EH (cell line): ENCODE results near the gene DGKB.

Source experiments
- DNase-seq: peaks from one replicate; pipeline ENCODE4 v3.0.0-alpha.2; 2015; ENCODE audit warnings: low read depth

Gene DGKB

DNA sequence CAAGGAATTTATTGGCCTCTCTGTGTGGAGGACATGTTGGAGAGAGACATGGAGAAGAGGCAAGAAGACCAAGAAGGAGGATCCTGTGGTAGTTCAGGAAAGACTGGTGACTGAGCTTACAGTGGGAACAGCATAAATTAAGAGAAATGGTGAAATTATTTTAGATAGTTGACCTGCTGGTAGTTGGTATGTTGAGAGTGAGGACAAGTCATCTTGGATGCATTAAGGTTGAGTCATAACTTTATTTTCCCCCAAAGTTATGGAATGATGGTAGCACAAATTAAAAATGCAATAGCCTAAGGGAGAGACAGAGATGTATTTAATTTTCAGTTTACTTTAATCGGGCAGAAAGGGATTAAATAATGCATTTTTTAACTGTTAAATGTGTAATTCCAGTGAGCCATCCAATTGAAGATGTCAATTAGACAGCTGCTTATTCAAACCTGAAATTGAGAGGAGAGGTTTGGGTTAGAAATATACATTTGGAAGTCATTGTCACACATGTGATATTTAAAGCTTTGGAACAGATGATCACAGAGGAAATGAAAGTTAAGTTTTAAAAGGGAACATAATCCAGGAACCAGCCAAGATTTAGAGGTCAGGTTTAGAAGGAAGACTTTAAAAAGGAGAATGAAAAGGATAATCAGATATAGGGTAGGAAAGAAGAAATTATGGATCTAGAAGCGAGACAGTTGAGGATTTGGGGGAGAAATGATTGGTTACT, 80.6 kb downstream of the DGKB start:
- DNase-seq = peak; percentile 77

DNA sequence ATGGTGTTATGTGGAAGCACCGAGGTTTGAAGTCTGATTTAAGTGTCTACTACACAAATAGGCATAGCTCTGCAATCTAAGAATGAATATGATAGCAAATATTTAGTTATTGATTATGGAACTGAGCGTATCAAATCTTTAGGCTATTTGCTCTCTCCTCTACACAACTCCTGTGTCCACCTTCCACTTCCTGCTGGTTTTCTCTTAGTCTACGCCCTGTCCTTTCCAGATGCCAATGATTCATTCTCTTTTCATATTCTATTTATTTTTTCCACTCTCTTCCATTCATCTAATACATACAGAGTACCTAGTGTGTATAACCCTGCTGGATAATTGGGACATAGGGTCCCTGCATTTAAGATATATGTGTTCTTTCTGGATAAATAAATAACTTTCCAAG, 83.7 kb downstream of the DGKB start:
- DNase-seq = no peak

DNA sequence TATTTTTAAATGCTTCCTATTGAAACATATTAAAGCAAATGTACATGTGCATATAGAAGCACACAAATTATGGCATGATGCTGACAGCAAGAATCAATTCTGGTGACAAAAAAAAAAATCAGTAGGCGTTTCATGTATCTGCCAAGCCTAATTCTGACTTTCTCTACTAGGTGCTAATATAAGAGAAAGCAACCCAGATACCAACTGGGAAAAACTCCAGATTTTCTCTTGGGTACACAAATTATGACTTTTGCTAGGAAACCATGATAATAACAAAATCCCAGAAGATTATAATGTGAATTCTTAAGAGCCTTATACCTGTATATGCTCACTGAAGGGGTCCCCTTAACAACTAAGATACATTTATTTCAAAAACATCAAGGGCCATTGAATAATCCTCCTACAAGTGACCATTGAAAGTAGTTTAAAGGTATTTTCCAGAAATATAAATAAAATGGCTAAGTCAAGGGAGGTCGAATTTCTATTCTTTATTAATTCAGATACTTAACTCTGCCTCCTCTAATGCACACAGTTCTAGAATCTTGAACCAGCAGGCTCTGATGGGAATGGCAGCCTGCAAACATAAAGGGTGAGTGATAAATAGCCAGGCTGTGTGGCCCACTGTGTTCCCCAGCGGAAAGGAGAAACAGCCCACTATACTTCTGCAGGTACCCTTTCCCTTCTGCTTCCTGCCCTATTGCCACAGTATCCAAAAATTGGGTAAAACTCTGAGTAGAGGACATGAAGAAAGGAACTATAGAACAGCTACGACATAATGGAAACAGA, 84.5 kb downstream of the DGKB start:
- no peak for DNase-seq

DNA sequence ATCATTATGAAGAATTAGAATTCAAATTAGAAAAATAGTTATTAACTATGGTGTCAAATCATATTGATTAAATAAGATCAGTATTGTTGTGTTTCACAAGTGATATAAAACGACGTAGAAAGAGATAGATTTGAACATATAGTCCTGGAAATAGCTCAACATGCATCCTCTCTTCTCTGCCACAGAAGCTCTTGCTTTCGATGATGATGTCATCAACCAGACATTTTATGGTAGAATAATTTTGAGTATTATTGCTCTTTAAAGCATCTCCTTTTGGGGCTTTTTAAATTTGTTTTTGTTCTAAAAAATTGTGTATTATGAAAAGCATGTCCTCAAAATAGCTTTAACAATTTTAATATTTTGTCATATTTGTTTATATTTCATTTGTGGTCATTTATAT, 95.0 kb downstream of the DGKB start:
- DNase-seq = peak; percentile 29

DNA sequence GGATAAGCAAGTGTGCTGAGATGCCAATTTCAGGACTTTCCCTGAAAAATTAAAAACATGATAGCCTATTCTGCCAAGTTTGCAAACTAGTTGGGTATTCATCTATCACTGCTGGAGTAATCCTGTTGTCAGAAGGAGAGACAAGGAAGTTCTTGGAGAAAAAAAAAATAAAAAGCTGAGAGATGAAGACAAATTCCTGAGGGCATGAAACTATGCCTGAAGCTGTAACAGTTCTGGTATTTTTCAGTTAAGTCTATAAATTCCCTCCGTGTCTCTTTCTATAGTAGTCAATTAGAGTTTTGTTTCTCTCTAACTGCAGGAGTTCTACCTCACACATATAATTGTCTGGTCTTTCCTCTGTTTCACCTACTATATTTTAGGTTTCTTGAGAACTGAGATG, 95.7 kb downstream of the DGKB start:
- DNase-seq = peak; percentile 75

DNA sequence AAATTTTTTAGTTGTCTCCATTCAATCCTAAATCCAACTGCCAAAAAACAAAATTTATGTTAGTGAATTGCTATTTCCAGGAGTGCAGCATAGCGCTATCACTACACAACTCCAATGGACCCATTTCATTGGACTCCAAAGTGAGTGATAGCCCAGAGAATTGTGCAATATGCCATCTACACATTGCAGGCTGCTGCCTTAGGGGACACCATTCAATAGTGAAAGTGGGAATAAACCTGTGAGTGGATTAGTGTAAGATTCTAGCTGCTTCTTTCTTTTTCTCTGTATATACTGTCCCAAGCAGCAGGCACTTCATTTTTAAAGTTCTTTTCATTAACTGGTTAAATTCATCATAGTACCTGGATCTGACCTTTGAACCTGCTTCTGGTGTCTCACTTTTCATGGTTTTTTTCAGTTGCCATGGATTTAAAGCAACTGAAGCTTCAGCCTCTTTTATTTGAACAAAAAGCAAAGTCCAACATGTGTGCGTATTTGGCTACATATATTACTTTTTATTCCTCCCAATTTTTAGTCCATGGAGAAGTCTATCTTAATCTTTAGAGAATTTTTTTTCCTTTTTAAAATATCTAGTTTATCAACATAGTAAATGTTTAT, 97.3 kb downstream of the DGKB start:
- DNase-seq = no peak

DNA sequence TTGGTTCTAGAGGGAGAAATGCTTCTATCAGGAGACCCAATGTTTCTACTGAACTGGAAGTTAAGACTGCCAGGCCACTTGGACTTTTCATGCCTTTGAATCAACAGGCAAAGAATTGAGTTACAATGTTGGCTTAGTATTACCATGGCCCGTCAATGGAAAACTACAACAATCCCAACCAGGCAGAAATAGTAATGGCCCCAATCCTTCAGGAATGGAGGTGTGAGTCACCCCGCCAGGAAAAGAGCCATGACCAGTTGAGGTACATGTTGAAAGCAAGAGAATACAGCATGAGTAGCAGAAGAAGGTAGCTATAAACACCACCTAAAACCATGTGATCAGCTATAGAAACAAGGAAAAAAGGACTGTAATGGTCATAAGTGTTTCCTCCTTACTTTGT, 101.9 kb downstream of the DGKB start:
- DNase-seq = no peak

DNA sequence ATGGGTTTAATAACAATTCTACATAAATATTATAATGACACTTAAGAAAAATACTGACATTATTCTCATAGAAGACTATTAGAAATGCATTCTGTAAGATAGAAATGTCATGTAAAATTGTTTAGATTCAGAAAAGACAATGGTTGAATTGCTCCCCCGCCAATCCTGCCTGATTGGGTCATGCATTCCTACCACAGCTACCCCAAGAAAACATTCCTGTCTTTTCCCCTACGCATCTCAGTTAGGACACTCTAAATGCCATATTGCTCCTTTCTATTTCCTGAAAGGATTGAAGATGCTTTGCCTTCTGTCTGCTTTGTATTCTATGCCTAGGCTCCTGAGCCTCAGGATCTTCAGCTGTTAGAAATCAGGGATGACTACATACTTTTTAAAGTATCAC, 109.4 kb downstream of the DGKB start:
- no peak for DNase-seq

DNA sequence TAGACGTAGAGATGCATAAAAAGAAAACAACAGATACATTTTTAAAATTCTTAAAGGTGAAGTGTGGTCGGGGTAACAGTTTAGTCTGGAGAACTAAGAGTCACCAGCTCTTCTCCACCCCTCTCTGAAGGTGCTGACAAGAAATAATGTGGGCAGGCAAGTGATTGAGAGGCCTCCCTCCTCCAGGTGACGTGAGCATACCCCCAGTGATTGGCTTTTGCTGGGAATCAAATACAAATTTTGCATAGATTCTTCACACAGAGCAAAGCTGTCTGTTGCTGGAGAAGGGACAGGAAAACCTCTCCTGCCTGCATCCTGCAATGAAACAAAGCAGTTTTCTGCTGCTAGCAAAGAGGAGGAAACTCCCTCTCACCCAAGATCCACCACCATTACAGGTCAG, 115.0 kb downstream of the DGKB start:
- no peak for DNase-seq

DNA sequence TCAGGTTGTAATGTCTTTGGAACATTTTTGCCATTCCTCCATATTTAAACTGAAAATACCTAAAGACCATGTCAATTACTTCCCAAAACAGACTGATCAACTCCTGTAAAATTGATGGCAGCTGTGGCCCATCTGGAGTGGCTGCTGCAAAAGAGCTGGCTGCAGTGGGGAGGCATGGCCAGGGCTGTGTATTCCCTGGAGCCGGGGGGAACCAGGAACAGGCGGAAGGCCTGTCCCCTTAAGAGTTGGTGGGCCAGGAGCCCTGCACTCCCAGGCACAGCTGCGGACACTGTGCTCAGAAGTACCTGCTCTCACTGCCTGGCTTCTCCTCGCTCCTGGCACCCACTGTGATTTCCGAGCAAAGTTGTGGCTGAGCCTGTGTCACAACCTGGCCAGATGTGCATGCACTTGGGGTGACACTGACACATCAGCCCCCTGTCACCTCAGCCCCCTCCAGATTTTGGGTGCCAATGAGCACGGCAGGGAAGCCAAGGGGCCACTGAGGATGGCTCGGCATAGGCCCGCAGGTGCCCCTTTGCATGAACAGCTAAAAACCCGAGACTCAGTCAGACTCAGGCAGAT, 116.1 kb downstream of the DGKB start:
- DNase-seq = no peak

DNA sequence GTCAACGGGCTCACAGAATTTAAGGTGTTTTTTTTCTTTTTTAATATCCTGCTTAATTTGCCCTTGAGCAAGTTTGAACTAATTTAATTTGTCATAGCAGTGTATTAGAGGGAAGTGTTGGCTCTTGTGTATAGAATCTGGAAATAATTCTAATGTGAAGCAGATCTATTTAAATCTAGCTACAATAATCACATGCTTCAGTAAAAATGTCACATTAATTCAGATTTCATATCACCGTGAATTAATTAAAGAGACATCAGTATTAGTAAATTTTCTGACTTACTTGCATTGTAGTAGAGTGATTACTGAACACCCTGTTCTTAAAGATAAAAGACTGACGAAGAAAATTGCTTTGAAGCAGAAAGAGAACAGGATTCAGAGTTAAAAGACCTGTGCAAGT, 124.7 kb downstream of the DGKB start:
- DNase-seq = no peak

DNA sequence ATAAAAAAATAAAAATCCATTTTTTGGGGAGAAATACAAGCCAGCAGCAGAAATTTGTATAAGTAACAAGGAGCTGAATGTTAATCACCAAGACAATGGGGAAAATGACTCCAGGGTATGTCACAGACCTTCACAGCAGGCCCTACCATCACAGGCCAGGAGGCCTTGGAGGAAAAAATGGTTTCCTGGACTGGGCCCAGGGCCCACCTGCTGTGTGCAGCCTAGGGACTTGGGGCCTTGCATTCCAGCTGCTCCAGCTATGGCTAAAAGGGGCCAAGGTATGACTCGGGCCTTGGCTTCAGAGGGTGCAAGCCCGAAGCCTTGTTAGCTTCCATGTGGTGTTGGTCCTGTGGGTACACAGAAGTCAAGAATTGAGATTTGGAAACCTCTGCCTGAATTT, 126.3 kb downstream of the DGKB start:
- DNase-seq = no peak

DNA sequence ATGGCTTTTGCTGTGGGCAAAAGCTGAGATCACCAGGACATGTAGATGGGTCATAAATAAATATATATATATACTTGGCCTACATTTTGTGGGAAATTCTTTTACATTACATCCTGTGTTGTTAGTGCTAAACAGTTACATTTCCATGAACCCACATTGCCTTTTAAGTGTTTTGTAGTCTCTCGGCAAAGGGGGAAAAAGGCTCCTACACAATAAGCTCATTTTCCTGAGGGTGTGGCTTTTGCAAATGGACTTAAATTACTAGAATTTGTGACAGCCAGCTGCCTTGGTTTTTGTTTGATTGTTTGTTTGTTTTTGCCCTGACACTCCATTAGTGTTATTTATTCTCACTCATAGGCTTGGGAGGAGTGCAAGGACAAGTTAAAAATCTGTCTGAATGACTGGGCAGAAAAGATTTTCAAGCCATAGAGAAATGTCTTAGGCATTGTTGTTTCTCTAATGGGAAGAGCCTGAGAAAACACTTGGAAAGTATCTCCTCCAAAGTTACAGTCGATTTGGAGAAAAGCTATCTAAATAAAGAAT, 128.8 kb downstream of the DGKB start:
- no peak for DNase-seq

DNA sequence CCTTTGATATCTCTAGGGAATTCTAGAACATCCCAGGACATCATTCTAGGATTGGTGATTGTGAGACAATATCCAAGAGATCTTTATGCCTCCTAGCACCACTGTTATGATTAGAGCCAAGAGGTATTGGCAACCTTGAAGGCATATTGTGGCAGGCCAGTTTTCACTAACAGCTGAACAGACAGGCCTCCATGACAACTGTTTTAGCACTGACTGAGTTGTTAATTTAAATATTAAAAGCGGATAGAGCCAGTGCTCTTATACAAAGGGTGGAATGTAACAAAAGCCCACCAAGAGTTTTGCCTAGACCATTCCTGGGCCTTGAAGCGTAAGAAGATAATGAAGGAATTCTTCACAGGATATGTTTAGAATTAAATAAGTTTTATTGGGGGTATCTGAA, 131.9 kb downstream of the DGKB start:
- DNase-seq = no peak

DNA sequence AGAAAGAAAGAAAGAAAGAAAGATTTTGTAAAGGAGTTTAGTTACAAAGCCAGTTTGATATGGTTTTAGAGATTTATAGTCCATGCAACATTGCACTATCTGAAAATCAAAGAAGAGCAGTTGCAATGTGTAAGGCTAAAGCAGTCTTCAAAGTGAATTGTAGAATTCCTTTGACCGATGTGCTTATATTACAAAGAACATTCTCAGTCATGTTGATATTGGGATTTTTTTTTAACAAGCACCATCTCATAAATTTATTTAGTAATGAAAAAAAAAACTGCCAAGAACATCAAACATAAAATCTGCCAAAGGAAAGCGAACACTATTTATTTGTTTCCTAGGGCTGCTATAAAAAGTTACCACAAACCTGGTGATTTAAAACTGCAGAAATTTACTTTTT, 133.3 kb downstream of the DGKB start:
- DNase-seq = no peak

DNA sequence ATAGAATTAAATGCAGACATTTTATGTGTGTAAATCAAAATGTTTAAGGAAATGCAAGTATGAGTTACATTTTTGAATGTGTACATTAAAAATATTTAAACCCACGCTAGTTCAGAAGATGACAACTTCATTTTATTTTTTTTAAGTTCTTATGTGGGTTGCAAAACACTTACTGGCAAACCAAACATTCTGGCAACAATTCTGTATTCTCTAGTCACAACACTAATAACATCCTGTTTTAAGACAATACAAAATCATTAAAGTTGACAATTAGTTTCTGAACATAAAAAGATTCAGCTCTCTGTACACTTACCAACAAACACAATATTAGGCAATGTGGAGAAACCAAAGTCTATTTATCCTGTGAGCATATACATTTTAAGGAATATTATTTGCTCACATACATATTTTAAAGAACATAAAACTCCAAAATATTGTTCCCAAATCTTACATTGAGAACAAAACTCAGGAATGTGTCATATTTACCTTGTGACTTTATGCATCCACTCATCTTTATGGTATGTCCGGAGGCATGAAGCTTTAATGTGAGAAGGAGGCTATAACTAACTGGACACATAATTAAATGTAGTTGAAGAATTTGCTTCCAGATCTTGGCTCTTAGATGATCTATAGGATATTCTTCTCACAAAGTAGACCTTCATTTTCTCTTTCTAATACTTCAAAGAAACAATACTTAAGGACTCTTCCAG, 134.7 kb downstream of the DGKB start:
- no peak for DNase-seq

DNA sequence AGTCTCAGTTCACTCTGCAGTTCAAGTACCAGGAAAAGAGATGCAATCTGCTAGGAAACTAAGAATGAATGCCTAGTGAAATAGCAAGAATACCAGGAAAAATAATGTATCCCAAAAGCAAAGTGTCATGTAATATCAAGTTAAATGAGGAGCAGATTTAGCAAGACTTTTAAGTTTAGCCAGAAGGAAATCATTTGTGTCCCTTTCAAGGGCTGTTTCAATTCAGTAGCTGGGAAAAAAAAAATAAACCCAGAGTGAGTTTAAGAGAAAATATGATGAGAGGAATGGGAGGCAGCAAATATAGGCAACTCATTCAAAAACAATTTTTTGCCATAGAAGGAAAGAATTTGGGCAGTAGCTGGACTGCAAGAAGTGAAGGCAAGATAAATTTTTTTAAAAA, 135.8 kb downstream of the DGKB start:
- DNase-seq = peak; percentile 79

DNA sequence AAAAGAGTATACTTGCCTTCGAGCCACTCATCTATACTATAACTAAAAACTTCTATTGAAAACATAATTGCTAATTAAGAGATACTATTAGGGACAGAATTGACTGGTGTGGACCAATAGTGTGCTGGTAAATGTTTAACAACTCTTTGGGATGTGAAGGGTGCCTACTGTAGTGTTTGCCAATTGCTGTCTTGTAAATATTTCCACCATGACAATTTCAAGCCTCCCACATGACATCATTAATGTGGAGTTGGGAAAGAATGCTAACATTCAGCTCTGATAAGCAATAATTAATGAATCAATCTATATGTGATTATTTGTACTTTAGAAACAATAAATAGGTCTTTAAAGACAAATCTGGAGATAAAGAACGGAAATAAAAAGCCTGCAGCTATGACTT, 136.8 kb downstream of the DGKB start:
- peak; percentile 46 for DNase-seq

DNA sequence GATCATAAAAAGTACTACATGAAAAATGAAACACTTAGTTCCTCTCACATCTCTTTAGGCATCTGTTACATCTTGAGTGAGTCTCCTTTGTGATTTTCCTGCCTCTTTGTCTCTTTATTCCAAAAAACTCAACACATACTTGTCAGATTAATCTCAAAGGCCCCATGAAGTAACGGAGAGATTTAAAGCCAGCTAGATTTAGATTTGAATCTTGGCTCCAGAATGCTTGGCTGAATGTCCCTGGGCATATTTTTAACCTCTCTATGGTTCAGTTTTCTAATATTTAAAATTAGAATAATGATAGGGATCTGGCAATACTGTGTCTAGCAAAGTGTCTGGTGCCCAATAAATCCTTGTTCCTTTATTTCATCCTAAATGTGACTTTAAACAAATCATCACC, 140.0 kb downstream of the DGKB start:
- peak; percentile 16 for DNase-seq

DNA sequence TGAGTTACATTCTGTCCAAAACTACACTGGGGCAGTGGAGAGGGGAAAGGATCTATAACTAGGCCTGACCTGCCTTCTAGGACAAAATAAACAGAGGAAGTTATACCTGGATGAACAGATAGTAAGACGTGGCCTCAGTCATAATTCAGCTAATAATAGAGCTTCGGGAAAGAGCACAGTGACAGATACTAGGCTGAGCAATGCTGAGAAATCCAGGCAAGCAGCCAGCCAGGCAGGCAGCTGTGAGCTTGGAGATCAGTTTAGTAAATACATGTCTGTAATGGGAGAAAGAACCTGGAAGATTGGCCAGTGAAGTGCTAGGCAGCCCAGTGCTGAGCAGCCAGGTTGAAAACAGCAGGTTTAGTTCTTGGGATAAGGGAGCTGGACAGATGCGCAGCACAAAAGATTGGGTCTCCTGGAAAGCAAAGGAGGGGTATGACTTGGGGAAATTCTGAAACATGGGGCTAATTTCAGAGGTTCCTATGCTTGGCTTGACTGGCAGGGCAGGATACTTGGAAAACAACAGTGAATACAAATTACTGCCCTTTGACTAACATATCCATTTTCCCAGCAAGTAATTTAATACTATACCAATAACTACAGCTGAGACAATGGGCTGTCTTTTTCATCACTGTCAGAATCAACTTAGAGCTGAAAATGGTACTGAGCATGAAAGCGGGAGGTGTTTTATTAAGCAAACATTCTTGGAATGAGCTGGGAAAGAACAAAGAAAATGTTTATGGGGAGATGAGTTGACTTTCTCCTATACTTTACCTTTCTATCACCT, 140.8 kb downstream of the DGKB start:
- DNase-seq = peak; percentile 81
